Aorta (tissue), 4 donors: ENCODE measurements around the gene VPS9D1. TPM values are rescaled to one million over a fixed set of nuclear protein-coding genes. Genes with fewer than 3 reads are reported as not detected.

Source experiments
- polyA plus RNA-seq, 2 donors: library from polyadenylated mRNA; stranded (reverse); fragments of 200-250 nt; gene quantifications; one replicate each; pipeline ENCODE4 v1.2.3, GENCODE V29; 2013
- total RNA-seq, 2 donors: library from RNA; stranded (reverse); fragmentation: NEBNext Ultra II Directional; extraction: Animal tissue kit (Norgen Biotek cat#: 25700); gene quantifications; one replicate each; pipeline ENCODE4 v1.2.1, GENCODE V29; 2021
- donor health status: healthy with polysubstance abuse.
- donor health status: Bipolar disorder and iron deficiency.
- donor health status: DM: no; HTN: no; CAD: no.
- donor health status: DM: yes; HTN: yes; CAD: no.

The VPS9D1 gene
- total and polyA plus RNA-seq, 4 donors: 5.1 to 34.5 (median 12.8) TPM

Other genes starting within 250 kb of the VPS9D1 start
- gene ANKRD11, start 230.3 kb downstream of the VPS9D1 start, total RNA-seq: 100 to 1,000 TPM; 124 to 139 TPM
- 10 to 100 TPM; 34.6 to 56.0 TPM for gene ANKRD11, start 230.3 kb downstream of the VPS9D1 start, polyA plus RNA-seq
- gene SPG7, start 212.5 kb downstream of the VPS9D1 start, total RNA-seq: 100 to 1,000 TPM in 1 of 2 donors, 10 to 100 TPM in 1; 90.6 to 110 TPM
- 100 to 1,000 TPM in 1 of 2 donors, 10 to 100 TPM in 1; 28.4 to 171 TPM for gene SPG7, start 212.5 kb downstream of the VPS9D1 start, polyA plus RNA-seq
- 1,000 to 10,000 TPM; 1,505 to 1,678 TPM for gene RPL13, start 160.2 kb downstream of the VPS9D1 start, total RNA-seq
- gene RPL13, start 160.2 kb downstream of the VPS9D1 start, polyA plus RNA-seq: 1,000 to 10,000 TPM; 4,359 to 6,820 TPM
- under 1 TPM; 0.13 to 0.66 TPM for gene CPNE7, start 145.1 kb downstream of the VPS9D1 start, total RNA-seq
- gene CPNE7, start 145.1 kb downstream of the VPS9D1 start, polyA plus RNA-seq: under 1 TPM; 0.13 to 0.69 TPM
- gene DPEP1, start 107.3 kb downstream of the VPS9D1 start, total RNA-seq: not detected
- 1 to 10 TPM in 1 of 2 donors, not detected in 1; 8.5 TPM for gene DPEP1, start 107.3 kb downstream of the VPS9D1 start, polyA plus RNA-seq
- 10 to 100 TPM; 69.0 to 78.8 TPM for gene CHMP1A, start 63.2 kb downstream of the VPS9D1 start, total RNA-seq
- gene CHMP1A, start 63.2 kb downstream of the VPS9D1 start, polyA plus RNA-seq: 100 to 1,000 TPM in 1 of 2 donors, 10 to 100 TPM in 1; 45.5 to 112 TPM
- 1 to 10 TPM; 6.5 to 8.6 TPM for gene SPATA33, start 63.1 kb downstream of the VPS9D1 start, total RNA-seq
- 10 to 100 TPM in 1 of 2 donors, 1 to 10 TPM in 1; 3.0 to 10.7 TPM for gene SPATA33, start 63.1 kb downstream of the VPS9D1 start, polyA plus RNA-seq
- gene CDK10, start 34.2 kb downstream of the VPS9D1 start, total RNA-seq: 10 to 100 TPM; 29.9 to 71.1 TPM
- 100 to 1,000 TPM in 1 of 2 donors, 10 to 100 TPM in 1; 24.7 to 134 TPM for gene CDK10, start 34.2 kb downstream of the VPS9D1 start, polyA plus RNA-seq
- gene SPATA2L, start 19.2 kb downstream of the VPS9D1 start, total RNA-seq: 10 to 100 TPM in 1 of 2 donors, 1 to 10 TPM in 1; 9.1 to 13.4 TPM
- 10 to 100 TPM in 1 of 2 donors, 1 to 10 TPM in 1; 4.9 to 12.0 TPM for gene SPATA2L, start 19.2 kb downstream of the VPS9D1 start, polyA plus RNA-seq
- gene ZNF276, start 639 bp upstream of the VPS9D1 start, total RNA-seq: 10 to 100 TPM; 23.6 to 30.4 TPM
- gene ZNF276, start 639 bp upstream of the VPS9D1 start, polyA plus RNA-seq: 10 to 100 TPM in 1 of 2 donors, 1 to 10 TPM in 1; 3.3 to 47.7 TPM
- 1 to 10 TPM; 3.9 to 6.9 TPM for gene FANCA, start 95.7 kb upstream of the VPS9D1 start, total RNA-seq
- gene FANCA, start 95.7 kb upstream of the VPS9D1 start, polyA plus RNA-seq: 1 to 10 TPM; 2.0 to 3.5 TPM
- 1 to 10 TPM in 1 of 2 donors, under 1 TPM in 1; 0.62 to 2.2 TPM for gene SPIRE2, start 107.6 kb upstream of the VPS9D1 start, total RNA-seq
- gene SPIRE2, start 107.6 kb upstream of the VPS9D1 start, polyA plus RNA-seq: 1 to 10 TPM; 1.4 to 2.3 TPM
- gene TCF25, start 152.7 kb upstream of the VPS9D1 start, total RNA-seq: 100 to 1,000 TPM; 207 to 224 TPM
- gene TCF25, start 152.7 kb upstream of the VPS9D1 start, polyA plus RNA-seq: 100 to 1,000 TPM in 1 of 2 donors, 10 to 100 TPM in 1; 47.6 to 273 TPM
- 10 to 100 TPM in 1 of 2 donors, 1 to 10 TPM in 1; 4.8 to 10.2 TPM for gene MC1R, start 198.0 kb upstream of the VPS9D1 start, total RNA-seq
- gene MC1R, start 198.0 kb upstream of the VPS9D1 start, polyA plus RNA-seq: 10 to 100 TPM in 1 of 2 donors, 1 to 10 TPM in 1; 1.5 to 12.1 TPM
- gene TUBB3, start 202.4 kb upstream of the VPS9D1 start, total RNA-seq: 10 to 100 TPM in 1 of 2 donors, 1 to 10 TPM in 1; 5.6 to 12.5 TPM
- gene TUBB3, start 202.4 kb upstream of the VPS9D1 start, polyA plus RNA-seq: 1 to 10 TPM in 1 of 2 donors, under 1 TPM in 1; 0.38 to 2.4 TPM
- gene DEF8, start 227.9 kb upstream of the VPS9D1 start, total RNA-seq: 10 to 100 TPM; 55.0 to 69.3 TPM
- 10 to 100 TPM; 53.6 to 78.0 TPM for gene DEF8, start 227.9 kb upstream of the VPS9D1 start, polyA plus RNA-seq